ENCODE measurements around the gene PITPNM1. TPM values are rescaled to one million over a fixed set of nuclear protein-coding genes. Genes with fewer than 3 reads are reported as not detected.

PITPNM1 gene
- 32.0 to 48.9 TPM (median 39.8 TPM) in 5 replicates for total RNA-seq (2022; extraction: Qiagen RNA extraction)

DNA sequence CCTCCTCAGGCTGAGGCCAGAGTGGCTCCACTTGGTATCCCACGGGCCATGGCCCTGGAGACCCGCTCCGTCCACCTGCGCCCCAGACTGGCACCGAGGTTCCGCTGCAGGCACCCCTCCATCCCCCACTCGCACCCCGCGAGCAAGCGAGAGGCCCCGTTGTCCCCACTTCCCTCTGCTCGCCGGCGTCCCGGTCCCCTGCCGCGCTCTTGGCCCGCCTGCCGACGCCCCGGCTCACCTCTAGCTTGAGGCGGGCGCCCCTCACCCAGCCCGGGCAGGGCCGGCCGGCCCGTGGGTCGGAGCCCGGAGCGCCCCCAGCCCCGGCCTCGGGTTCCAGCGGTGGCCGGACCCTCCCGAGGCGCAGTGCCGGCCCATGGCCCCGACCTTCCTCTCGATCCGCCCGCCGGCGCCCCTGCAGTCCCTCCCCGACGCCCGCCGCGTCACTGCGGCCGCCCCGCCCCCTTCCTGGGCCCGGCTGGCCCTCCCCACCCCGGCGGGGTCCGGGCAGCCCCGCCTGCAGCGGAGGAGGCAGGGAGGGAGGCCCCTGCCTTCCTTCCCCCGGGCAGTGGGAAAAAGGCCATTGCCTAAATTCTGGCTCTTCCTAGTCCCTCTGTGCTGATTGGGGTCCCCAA, at the start of gene PITPNM1:
Gene PITPNM1 (minus strand): TSS at position 414 of the 632 bp plus-strand sequence. CDS start 1,183 bp downstream, outside the sequence.

GRCh38 chr11:67522844-67523555, 17.8 kb upstream of the PITPNM1 start, which contains the start of gene CABP2:
Gene CABP2 (minus strand): TSS chr11:67523446. CDS start chr11:67523326, 120 bp downstream.

GRCh38 chr11:67507864-67508485, 2.8 kb upstream of the PITPNM1 start, which contains the start of gene CDK2AP2:
Gene CDK2AP2 (minus strand): TSS chr11:67508162. CDS start chr11:67508082, 80 bp downstream.

DNA sequence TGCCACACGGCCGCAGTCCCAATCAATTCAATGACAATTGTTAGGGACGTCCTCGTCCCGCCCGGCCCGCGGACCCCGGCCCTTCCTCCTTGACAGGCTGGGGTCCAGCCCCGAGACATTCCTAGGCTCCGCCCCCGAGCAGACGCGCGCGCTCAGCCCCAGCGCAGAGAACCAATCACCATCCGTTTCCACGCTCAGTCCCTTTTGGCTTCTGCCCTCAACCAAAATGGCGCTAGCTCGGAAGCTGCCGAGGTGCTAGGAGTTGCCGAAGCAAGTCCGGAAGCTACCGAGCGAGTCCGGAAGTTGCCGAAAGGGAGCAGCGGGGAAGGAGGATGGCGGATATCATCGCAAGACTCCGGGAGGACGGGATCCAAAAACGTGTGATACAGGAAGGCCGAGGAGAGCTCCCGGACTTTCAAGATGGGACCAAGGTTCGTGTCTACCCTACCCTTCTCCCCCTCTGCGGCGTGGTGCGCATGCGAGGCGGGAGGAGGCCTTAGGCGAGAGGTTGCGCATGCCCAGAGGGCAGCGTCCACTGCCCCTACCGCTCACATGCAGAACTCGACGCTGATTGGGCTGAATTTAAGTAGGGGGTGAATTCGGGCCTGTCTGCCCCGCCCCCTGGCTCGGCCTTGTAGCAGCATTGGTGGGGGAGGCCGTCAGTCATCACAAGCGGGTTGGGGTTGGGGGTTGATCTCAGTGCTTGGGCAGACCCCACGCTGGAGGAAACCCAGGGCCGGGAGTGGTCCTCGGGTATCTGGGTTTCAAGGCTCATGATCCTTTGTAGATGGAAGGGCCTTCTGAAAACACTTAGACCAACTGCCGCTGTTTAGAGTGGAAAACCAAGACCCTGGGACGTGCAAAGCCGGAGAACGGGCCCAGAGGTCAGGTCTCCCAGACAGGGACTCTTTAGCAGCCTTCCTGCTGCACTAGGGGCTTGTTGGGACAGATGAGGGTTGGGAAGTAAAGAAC, 22.1 kb downstream of the PITPNM1 start, which contains the start of gene AIP:
Gene AIP (plus strand): TSS at position 200 of the 972 bp plus-strand sequence. CDS start 133 bp downstream, at position 333.

DNA sequence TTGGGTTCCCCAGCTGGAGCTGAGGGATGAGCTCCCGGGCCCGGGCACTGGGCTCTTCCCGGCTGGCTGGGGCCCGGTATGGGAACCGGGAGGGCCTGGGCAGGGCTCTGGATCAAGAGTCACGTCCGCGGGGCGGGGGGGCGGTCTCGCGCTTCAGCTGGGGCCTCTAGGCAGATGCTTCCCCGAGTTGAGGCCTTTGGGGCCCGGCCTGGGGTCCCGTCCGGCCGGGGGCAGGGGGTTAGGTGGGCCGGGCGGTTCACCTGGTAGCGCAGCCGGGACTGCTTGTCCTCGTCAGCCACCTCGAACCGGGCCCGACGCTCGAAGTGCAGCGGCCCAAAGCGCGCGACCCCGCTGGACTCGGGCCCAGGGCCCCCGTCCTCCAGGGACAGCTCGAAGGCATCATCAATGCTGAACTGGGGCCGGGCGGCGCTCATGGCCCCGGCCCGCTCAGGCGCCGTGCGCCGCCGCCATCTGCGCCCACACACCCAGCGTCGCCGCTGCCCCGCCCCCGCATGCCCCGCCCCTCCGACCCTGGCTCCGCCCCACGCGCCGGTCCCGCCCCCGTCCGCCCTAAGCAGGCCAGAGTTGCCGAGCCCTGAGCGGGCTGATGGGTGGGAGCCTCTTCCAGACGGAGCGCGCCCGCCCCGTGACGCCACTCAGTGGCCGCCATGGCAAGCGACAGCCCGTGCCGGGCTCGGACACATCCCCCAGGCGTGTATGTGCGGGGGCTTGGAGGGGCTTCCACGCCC, 36.2 kb downstream of the PITPNM1 start, which contains the start of gene TMEM134:
Gene TMEM134 (minus strand): TSS at position 493 of the 749 bp plus-strand sequence. CDS start 59 bp downstream, at position 434.

DNA sequence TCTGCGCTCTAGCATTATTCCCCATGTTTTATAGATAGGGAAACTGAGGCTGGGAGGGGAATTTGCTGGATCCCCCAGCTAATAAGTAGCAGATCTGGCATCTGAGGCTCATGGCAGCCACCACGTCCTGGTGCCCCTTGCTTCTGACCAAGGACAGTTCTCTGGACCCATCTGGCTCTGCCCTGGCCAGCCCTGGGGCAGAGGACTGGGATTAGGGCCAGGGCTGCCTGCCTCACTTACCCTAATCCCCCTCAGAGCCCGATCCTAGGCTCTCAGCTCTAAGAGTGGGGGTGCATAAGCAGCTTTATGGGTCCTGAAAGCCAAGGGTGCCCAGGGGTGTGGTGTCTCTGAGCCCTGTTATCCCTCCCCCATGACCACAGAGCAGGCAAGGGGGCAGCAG, 50.1 kb downstream of the PITPNM1 start, which contains the start of gene CABP4:
Gene CABP4 (plus strand): TSS at position 301 of the 400 bp plus-strand sequence. CDS start 70 bp downstream, at position 371.

DNA sequence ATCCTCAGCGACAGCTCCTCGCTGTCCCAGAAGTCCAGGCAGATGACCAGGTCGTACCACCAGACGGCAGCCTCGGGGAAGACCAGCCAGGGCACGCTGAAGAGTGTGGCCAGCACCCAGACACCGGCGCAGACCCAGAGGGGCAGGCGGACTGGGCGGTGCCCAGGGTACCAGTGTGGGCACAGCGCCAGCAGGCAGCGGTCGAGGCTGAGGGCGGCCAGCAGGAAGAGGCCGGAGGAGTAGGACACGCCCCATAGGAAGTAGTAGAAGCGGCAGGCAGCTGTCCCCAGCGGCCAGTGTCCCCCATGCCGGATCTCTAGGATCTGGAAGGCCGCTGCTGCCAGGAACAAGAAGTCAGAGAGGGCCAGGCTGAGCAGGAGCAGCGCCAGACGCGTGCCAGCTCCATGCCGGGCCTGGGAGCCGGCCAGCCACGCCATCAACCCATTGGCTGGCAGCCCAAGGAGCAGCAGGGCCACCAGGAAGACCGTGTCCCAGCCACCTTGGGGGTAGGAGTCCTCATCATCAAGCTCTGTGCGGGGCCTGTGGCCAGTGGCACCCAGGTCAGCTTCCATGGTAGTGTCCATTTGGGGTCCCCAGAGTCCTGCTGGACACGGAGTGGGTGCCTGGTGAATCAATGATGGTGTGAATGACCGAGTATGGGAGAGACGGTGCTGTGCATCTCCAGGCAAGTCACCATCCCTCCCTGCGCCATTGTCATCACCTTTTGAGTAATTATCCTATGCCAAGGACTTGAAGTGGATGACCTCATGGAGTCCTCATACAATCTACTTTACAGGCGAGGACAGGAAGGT, 52.8 kb downstream of the PITPNM1 start, which contains the start of gene GPR152:
Gene GPR152 (minus strand): TSS at position 589 of the 812 bp plus-strand sequence. CDS start 5 bp downstream, at position 584.

Other genes with a start within 250 kb of the PITPNM1 start
- 24.3 to 39.8 TPM (median 37.3 TPM) in 5 replicates for gene GRK2, start 238.9 kb downstream of the PITPNM1 start, total RNA-seq (2022; extraction: Qiagen RNA extraction)
- gene ANKRD13D, start 216.1 kb downstream of the PITPNM1 start, total RNA-seq (2022; extraction: Qiagen RNA extraction), result 19.3 to 28.6 TPM (median 26.2 TPM) in 5 replicates
- gene SSH3, start 201.8 kb downstream of the PITPNM1 start, total RNA-seq (2022; extraction: Qiagen RNA extraction), result 16.2 to 30.3 TPM (median 25.0 TPM) in 5 replicates
- 192 to 233 TPM (median 214 TPM) in 5 replicates for gene POLD4, start 151.8 kb downstream of the PITPNM1 start, total RNA-seq (2022; extraction: Qiagen RNA extraction)
- 33.6 to 42.2 TPM (median 40.3 TPM) in 5 replicates for gene CLCF1, start 131.8 kb downstream of the PITPNM1 start, total RNA-seq (2022; extraction: Qiagen RNA extraction)
- 21.8 to 35.3 TPM (median 28.7 TPM) in 5 replicates for gene RAD9A, start 113.4 kb downstream of the PITPNM1 start, total RNA-seq (2022; extraction: Qiagen RNA extraction)
- 266 to 289 TPM (median 280 TPM) in 5 replicates for gene PPP1CA, start 103.5 kb downstream of the PITPNM1 start, total RNA-seq (2022; extraction: Qiagen RNA extraction)
- 0.05 to 0.11 TPM (median 0.07 TPM) in 4 of 5 replicates, not detected in the other for gene TBC1D10C, start 101.3 kb downstream of the PITPNM1 start, total RNA-seq (2022; extraction: Qiagen RNA extraction)
- gene CARNS1, start 89.7 kb downstream of the PITPNM1 start, total RNA-seq (2022; extraction: Qiagen RNA extraction), result 0.08 to 0.21 TPM (median 0.13 TPM) in 5 replicates
- 39.1 to 52.9 TPM (median 48.1 TPM) in 5 replicates for gene RPS6KB2, start 76.9 kb downstream of the PITPNM1 start, total RNA-seq (2022; extraction: Qiagen RNA extraction)
- 0.24 to 0.72 TPM (median 0.29 TPM) in 4 of 5 replicates, not detected in the other for gene PTPRCAP, start 67.7 kb downstream of the PITPNM1 start, total RNA-seq (2022; extraction: Qiagen RNA extraction)
- 49.3 to 62.5 TPM (median 58.8 TPM) in 5 replicates for gene CORO1B, start 61.9 kb downstream of the PITPNM1 start, total RNA-seq (2022; extraction: Qiagen RNA extraction)
- 0.15 TPM in 1 of 5 replicates, not detected in the others for gene GPR152, start 52.6 kb downstream of the PITPNM1 start, total RNA-seq (2022; extraction: Qiagen RNA extraction)
- gene CABP4, start 50.0 kb downstream of the PITPNM1 start, total RNA-seq (2022; extraction: Qiagen RNA extraction), result not detected in 5 replicates
- gene TMEM134, start 36.1 kb downstream of the PITPNM1 start, total RNA-seq (2022; extraction: Qiagen RNA extraction), result 50.3 to 69.2 TPM (median 65.5 TPM) in 5 replicates
- 36.9 to 47.3 TPM (median 45.7 TPM) in 5 replicates for gene AIP, start 22.3 kb downstream of the PITPNM1 start, total RNA-seq (2022; extraction: Qiagen RNA extraction)
- gene CDK2AP2, start 2.8 kb upstream of the PITPNM1 start, total RNA-seq (2022; extraction: Qiagen RNA extraction), result 57.9 to 85.6 TPM (median 80.6 TPM) in 5 replicates
- gene CABP2, start 18.1 kb upstream of the PITPNM1 start, total RNA-seq (2022; extraction: Qiagen RNA extraction), result not detected in 5 replicates
- 1,477 to 1,695 TPM (median 1,644 TPM) in 5 replicates for gene GSTP1, start 78.4 kb upstream of the PITPNM1 start, total RNA-seq (2022; extraction: Qiagen RNA extraction)
- 144 to 155 TPM (median 149 TPM) in 5 replicates for gene NDUFV1, start 101.6 kb upstream of the PITPNM1 start, total RNA-seq (2022; extraction: Qiagen RNA extraction)
- gene NUDT8, start 124.6 kb upstream of the PITPNM1 start, total RNA-seq (2022; extraction: Qiagen RNA extraction), result 7.1 to 14.5 TPM (median 14.0 TPM) in 5 replicates
- gene TBX10, start 134.4 kb upstream of the PITPNM1 start, total RNA-seq (2022; extraction: Qiagen RNA extraction), result not detected in 5 replicates
- gene ACY3, start 145.4 kb upstream of the PITPNM1 start, total RNA-seq (2022; extraction: Qiagen RNA extraction), result 0.87 to 1.4 TPM (median 1.2 TPM) in 5 replicates
- not detected in 5 replicates for gene ALDH3B2, start 169.3 kb upstream of the PITPNM1 start, total RNA-seq (2022; extraction: Qiagen RNA extraction)

Data from A549 treated with Mapracorat at 1 μM for 4 hours (cell line).